ENCODE measurements around the gene CD2.

DNA sequence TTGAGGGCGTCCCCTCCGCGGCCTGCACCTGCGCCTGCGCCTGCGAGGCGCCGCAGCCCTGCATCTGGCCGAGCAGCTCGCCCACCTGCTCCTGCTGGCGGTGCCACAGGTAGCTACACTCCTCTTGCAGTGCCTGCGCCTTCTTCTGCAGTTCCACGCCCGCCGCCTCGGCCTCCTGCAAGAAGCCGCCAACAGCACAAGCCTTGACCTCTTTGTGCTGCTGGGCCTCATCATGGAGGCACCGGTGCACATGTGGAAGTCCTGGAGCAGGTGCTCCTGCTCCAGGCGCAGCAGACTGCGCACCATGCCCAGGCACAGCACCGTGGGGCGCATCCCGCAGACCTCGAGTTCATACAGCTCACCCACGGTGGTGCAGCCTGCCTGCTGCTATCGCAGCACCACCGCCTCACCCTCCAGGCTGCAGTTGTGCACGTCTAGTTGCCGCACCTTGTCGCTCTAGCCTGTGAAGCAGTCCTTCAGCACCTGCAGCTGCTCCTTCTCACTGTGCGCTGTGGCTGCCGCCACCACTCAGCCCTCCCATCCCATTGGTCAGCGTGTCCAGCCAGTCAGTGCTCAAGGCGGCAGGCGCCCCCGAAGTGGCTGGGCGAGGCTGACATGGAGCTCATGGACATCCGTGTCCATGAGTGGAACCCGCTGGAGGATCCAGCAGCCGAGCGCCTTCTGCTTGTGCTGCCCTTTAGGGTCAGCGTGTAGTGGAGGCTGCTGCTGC lies 12.2 kb upstream of the CD2 start:
- no peak for TF ChIP-seq CTCF (IDR thresholded peaks at IDR 0.05)
- TF ChIP-seq EZH2 (IDR thresholded peaks at IDR 0.05), result no peak
